HepG2 (cell line): ENCODE data around the gene HOXD1. TPM values are rescaled to one million over a fixed set of nuclear protein-coding genes. Genes with fewer than 3 reads are reported as not detected.

Experiments
- ATAC-seq: fragments of 200-7000 bp; cut with Tn5 transposase; 3 replicates; pipeline ENCODE4 v1.9.1; 2020; ENCODE audit warnings: mild to moderate bottlenecking, moderate library complexity
- BruUV-seq: library from RNA; stranded (reverse); fragments of 400-500 nt; replicated peaks from 2 replicates; lab custom pipeline; 2021; lab: Mats Ljungman, UMichigan
- CTCF ChIA-PET: fragments of 300-600 bp; formaldehyde crosslinking; extraction: SDS; loops from one replicate; lab custom pipeline; 2021; ENCODE audit warnings: low total read pairs, inconsistent platforms, low intra/inter-chr PET ratio; lab: Yijun Ruan, JAX
- POLR2A ChIA-PET: fragments of 350-600 bp; sonication (Branson Sonifier 250); formaldehyde crosslinking; loops from one replicate; lab custom pipeline; 2020; ENCODE audit warnings: antibody characterized with exemption, inconsistent platforms; lab: Yijun Ruan, JAX
- DNase-seq: peaks from one replicate; pipeline ENCODE4 v3.0.0-alpha.2; 2015; ENCODE audit warnings: low spot score
- FAIRE-seq: peaks from 3 replicates; lab custom pipeline; 2011; peaks lifted over from hg19 to GRCh38; lab: Jason Lieb, UNC
- H2AFZ ChIP-seq: one replicate; pipeline ENCODE4 v1.6.1; 2011; ENCODE audit warnings: low read length, inconsistent platforms
- H3K27ac ChIP-seq: fragments of 300-600 bp; 3 replicates; pipeline ENCODE4 v1.8.0; 2011; ENCODE audit warnings: mixed run types, mild to moderate bottlenecking, mixed read lengths, low read length, inconsistent platforms; ENCODE audit not compliant: insufficient read depth; ENCODE audit errors: extremely low read length
- H3K27me3 ChIP-seq, 2 experiments: fragments of 200-600 bp in 1 of 2; 2 replicates in 1 of 2; 3 replicates in 1 of 2; pipeline versions ENCODE4 v1.6.0 to v1.8.0; 2011; ENCODE audit warnings: low read length in 2 of 2, mild to moderate bottlenecking in 2 of 2, moderate library complexity in 2 of 2, inconsistent platforms in 1 of 2; ENCODE audit not compliant: insufficient read depth in 2 of 2, control insufficient read depth in 1 of 2
- H3K36me3 ChIP-seq, 2 experiments: fragments of 200-600 bp in 1 of 2; replicated peaks in 1 of 2; 2 replicates in 1 of 2; 3 replicates in 1 of 2; pipeline versions ENCODE4 v1.5.1 to v1.8.0; 2011; ENCODE audit warnings: low read length in 2 of 2, inconsistent platforms in 1 of 2; ENCODE audit not compliant: insufficient read depth in 2 of 2, control insufficient read depth in 1 of 2
- H3K4me1 ChIP-seq: 2 replicates; pipeline ENCODE4 v1.5.1; 2012; ENCODE audit warnings: low read length, inconsistent platforms; ENCODE audit not compliant: insufficient read depth
- H3K4me2 ChIP-seq: 2 replicates; pipeline ENCODE4 v1.6.0; 2011; ENCODE audit warnings: low read depth, low read length, inconsistent platforms
- H3K4me3 ChIP-seq, 3 experiments: fragments of 200-600 bp in 1 of 3; sonication (generic), shearing (Covaris generic) in 1 of 3; replicated peaks in 1 of 3; 2 replicates each; pipeline ENCODE4 v1.5.1; 2011 to 2016; ENCODE audit warnings: low read length in 3 of 3, inconsistent platforms in 2 of 3, low read depth in 2 of 3, mild to moderate bottlenecking in 2 of 3, control low read depth in 1 of 3, mixed read lengths in 1 of 3; ENCODE audit not compliant: insufficient read depth in 1 of 3
- H3K79me2 ChIP-seq: one replicate; pipeline ENCODE4 v1.6.1; 2011; ENCODE audit warnings: low read length, inconsistent platforms; ENCODE audit not compliant: insufficient read depth
- H3K9ac ChIP-seq: 2 replicates; pipeline ENCODE4 v1.6.0; 2011; ENCODE audit warnings: mild to moderate bottlenecking, low read depth, low read length, inconsistent platforms; ENCODE audit not compliant: insufficient read depth
- H3K9me3 ChIP-seq: 2 replicates; pipeline ENCODE4 v1.5.1; 2012; ENCODE audit warnings: mild to moderate bottlenecking, low read length
- H4K20me1 ChIP-seq: 2 replicates; pipeline ENCODE4 v1.6.0; 2011; ENCODE audit warnings: inconsistent platforms, mild to moderate bottlenecking, low read length, moderate library complexity; ENCODE audit not compliant: insufficient read depth
- HIVEP1 ChIP-seq: sonication (generic); formaldehyde crosslinking; IDR thresholded peaks from 2 replicates; pipeline ENCODE4 v1.4.0; 2020; ENCODE audit warnings: mild to moderate bottlenecking, missing genetic modification reagents
- KMT2A ChIP-seq: sonication (generic); formaldehyde crosslinking; IDR thresholded peaks from 2 replicates; pipeline ENCODE4 v1.4.0; 2020; ENCODE audit warnings: missing genetic modification reagents
- MED1 ChIP-seq: sonication (generic); formaldehyde crosslinking; IDR thresholded peaks from 2 replicates; pipeline ENCODE4 v1.4.0; 2020; ENCODE audit warnings: missing genetic modification reagents
- POLR2G ChIP-seq: fragments of 200-400 bp; formaldehyde crosslinking; IDR thresholded peaks from 2 replicates; pipeline ENCODE4 v1.6.1; 2018; ENCODE audit warnings: mild to moderate bottlenecking, low read depth, low read length, moderate library complexity
- ZBTB14 ChIP-seq: sonication (generic); formaldehyde crosslinking; IDR thresholded peaks from 2 replicates; pipeline ENCODE4 v1.4.0; 2020; ENCODE audit warnings: missing genetic modification reagents
- ZFAT ChIP-seq: sonication (generic); formaldehyde crosslinking; conservative IDR thresholded peaks from 2 replicates; pipeline ENCODE4 v1.8.1; 2023; ENCODE audit warnings: missing genetic modification reagents, inconsistent platforms
- ZNF234 ChIP-seq: sonication (generic); formaldehyde crosslinking; conservative IDR thresholded peaks from 2 replicates; pipeline ENCODE4 v1.5.1; 2020; ENCODE audit warnings: mild to moderate bottlenecking, missing genetic modification reagents
- ZNF337 ChIP-seq: sonication (generic); formaldehyde crosslinking; IDR thresholded peaks from 2 replicates; pipeline ENCODE4 v1.5.1; 2020; ENCODE audit warnings: missing genetic modification reagents, low read depth, mild to moderate bottlenecking, borderline replicate concordance
- ZNF446 ChIP-seq: sonication (generic); formaldehyde crosslinking; IDR thresholded peaks from 2 replicates; pipeline ENCODE4 v1.5.0; 2020; ENCODE audit warnings: mild to moderate bottlenecking, missing genetic modification reagents
- ZNF577 ChIP-seq: sonication (generic); formaldehyde crosslinking; IDR thresholded peaks from 2 replicates; pipeline ENCODE4 v1.4.0; 2020; ENCODE audit warnings: mild to moderate bottlenecking, low read depth, missing genetic modification reagents, borderline replicate concordance
- ZSCAN22 ChIP-seq: sonication (generic); formaldehyde crosslinking; IDR thresholded peaks from 2 replicates; pipeline ENCODE4 v1.4.0; 2020; ENCODE audit warnings: mild to moderate bottlenecking, missing genetic modification reagents
- ZSCAN30 ChIP-seq: sonication (generic); formaldehyde crosslinking; IDR thresholded peaks from 2 replicates; pipeline ENCODE4 v1.5.0; 2020; ENCODE audit warnings: mild to moderate bottlenecking, missing genetic modification reagents
- WGBS: methylation state at CpG from one replicate; pipeline ENCODE4 v1.1.6; 2017; ENCODE audit warnings: low lambda C conversion rate; 5-methylcytosine and 5-hydroxymethylcytosine counted together
- in situ Hi-C: cut with HindIII; loops from 2 replicates; pipeline ENCODE4 v1.10.0; 2017; ENCODE audit warnings: low pct_unique_long_range_greater_than_20kb; ENCODE audit not compliant: extremely low pct_ligation_motif_present
- intact Hi-C: fragments of 100-400 bp; cut with micrococcal nuclease; formaldehyde crosslinking; loops from one replicate; pipeline ENCODE4 v1.10.0; 2022; ENCODE audit not compliant: unreplicated experiment
- polyA plus RNA-seq, 8 experiments: library from polyadenylated mRNA; depleted of rRNA in 3 of 8; stranded (reverse) in 7 of 8; unstranded in 1 of 8; fragments of >200 nt; fragmentation: Illumina TruSeq in 4 of 8; extraction: Trizol in 4 of 8; gene quantifications; 2 replicates each; pipeline versions ENCODE4 v1.2.1 to v1.2.3, GENCODE V29; 2011 to 2016; ENCODE audit warnings: low read depth in 4 of 8, missing spikeins in 1 of 8, mixed read lengths in 1 of 8; ENCODE audit not compliant: insufficient read depth in 1 of 8
- total RNA-seq, 5 experiments: library from RNA; depleted of rRNA; stranded (reverse); fragments of >200 nt; fragmentation: Illumina TruSeq; extraction: Trizol; gene quantifications; 2 replicates each; pipeline ENCODE4 v1.2.3, GENCODE V29; 2016; ENCODE audit warnings: low read depth in 1 of 5
- TF ChIP-seq, protein P1 (sequence below): sonication (generic); formaldehyde crosslinking; IDR thresholded peaks from 2 replicates; pipeline ENCODE4 v1.4.0; 2020; ENCODE audit warnings: missing genetic modification reagents

HOXD1 gene
- total and polyA plus RNA-seq, 2 of the 13 experiments (the other 11 are each of a cell fraction or from before 2014, with no cell fraction given): 10.0 to 22.3 TPM

GRCh38 chr2:176175709-176176607 is 12.5 kb upstream of the HOXD1 start:
- H3K4me2 ChIP-seq: no peak overlapping the region
- H3K27me3 ChIP-seq: no peaks in the 10 kb centered on the region; a peak in 2 of 5 replicates
- peaks cover 2 to 39% of the 10 kb centered on the region in 2 experiments for H3K36me3 ChIP-seq
- DNase-seq: no peak
- 75% methylated on average over 7 of the region's 7 CpGs for WGBS
- in situ Hi-C loops: no loop called here
- POLR2A ChIA-PET: interaction anchor here (4.4 kb wide), 1 partner anchor 11 kb away, joined by 21 read pairs; the partner anchor contains the start of gene HOXD1
- no peak overlapping the region for H3K27ac ChIP-seq
- no peak overlapping the region for H2AFZ ChIP-seq
- no peak overlapping the region for H3K9ac ChIP-seq
- H3K4me1 ChIP-seq: peaks cover 38% of the 10 kb centered on the region
- H3K79me2 ChIP-seq: peaks cover 4% of the 10 kb centered on the region
- FAIRE-seq: no peak
- no peak overlapping the region for H3K4me3 ChIP-seq
- no peak for ATAC-seq
- H3K9me3 ChIP-seq: no peaks in the 10 kb centered on the region
- TF ChIP-seq MED1: no peak
- TF ChIP-seq ZNF234 (CRISPR knock-in tag): no peak
- TF ChIP-seq ZNF337: no peak
- TF ChIP-seq KMT2A (CRISPR knock-in tag): no peak
- TF ChIP-seq ZSCAN30 (CRISPR knock-in tag): no peak
- TF ChIP-seq ZFAT: no peak
- no peak for TF ChIP-seq ZSCAN22 (CRISPR knock-in tag)
- no peak for TF ChIP-seq HIVEP1 (CRISPR knock-in tag)
- TF ChIP-seq ZNF446 (CRISPR knock-in tag): no peak
- no peak for TF ChIP-seq ZBTB14 (CRISPR knock-in tag)
- no peak for TF ChIP-seq ZNF577 (CRISPR knock-in tag)
- TF ChIP-seq POLR2G: no peak
- TF ChIP-seq, protein P1, sequence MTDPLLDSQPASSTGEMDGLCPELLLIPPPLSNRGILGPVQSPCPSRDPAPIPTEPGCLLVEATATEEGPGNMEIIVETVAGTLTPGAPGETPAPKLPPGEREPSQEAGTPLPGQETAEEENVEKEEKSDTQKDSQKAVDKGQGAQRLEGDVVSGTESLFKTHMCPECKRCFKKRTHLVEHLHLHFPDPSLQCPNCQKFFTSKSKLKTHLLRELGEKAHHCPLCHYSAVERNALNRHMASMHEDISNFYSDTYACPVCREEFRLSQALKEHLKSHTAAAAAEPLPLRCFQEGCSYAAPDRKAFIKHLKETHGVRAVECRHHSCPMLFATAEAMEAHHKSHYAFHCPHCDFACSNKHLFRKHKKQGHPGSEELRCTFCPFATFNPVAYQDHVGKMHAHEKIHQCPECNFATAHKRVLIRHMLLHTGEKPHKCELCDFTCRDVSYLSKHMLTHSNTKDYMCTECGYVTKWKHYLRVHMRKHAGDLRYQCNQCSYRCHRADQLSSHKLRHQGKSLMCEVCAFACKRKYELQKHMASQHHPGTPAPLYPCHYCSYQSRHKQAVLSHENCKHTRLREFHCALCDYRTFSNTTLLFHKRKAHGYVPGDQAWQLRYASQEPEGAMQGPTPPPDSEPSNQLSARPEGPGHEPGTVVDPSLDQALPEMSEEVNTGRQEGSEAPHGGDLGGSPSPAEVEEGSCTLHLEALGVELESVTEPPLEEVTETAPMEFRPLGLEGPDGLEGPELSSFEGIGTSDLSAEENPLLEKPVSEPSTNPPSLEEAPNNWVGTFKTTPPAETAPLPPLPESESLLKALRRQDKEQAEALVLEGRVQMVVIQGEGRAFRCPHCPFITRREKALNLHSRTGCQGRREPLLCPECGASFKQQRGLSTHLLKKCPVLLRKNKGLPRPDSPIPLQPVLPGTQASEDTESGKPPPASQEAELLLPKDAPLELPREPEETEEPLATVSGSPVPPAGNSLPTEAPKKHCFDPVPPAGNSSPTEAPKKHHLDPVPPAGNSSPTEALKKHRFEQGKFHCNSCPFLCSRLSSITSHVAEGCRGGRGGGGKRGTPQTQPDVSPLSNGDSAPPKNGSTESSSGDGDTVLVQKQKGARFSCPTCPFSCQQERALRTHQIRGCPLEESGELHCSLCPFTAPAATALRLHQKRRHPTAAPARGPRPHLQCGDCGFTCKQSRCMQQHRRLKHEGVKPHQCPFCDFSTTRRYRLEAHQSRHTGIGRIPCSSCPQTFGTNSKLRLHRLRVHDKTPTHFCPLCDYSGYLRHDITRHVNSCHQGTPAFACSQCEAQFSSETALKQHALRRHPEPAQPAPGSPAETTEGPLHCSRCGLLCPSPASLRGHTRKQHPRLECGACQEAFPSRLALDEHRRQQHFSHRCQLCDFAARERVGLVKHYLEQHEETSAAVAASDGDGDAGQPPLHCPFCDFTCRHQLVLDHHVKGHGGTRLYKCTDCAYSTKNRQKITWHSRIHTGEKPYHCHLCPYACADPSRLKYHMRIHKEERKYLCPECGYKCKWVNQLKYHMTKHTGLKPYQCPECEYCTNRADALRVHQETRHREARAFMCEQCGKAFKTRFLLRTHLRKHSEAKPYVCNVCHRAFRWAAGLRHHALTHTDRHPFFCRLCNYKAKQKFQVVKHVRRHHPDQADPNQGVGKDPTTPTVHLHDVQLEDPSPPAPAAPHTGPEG (CRISPR knock-in tag): no peak
- TF ChIP-seq, all 625 proteins: peak for 0
- BruUV-seq: TSS peak; percentile 29
- intact Hi-C loops: no loop called here
- CTCF ChIA-PET: no interaction called here
- no peaks in the 10 kb centered on the region for H4K20me1 ChIP-seq
